Activated naive CD8-positive, alpha-beta T cell treated with anti-CD3 and anti-CD28 coated beads, Interleukin-2, amount 10 ng/mL, durations not matched to agents 7 days and 5 days (primary cell): ENCODE results near the gene NRSN1. TPM values are rescaled to one million over a fixed set of nuclear protein-coding genes. Genes with fewer than 3 reads are reported as not detected.

Source experiments
- ATAC-seq: fragments of 150-1000 bp; cut with Tn5 transposase; one replicate; pipeline ENCODE4 v1.10.0; 2021; ENCODE audit warnings: low read depth, moderate library complexity
- POLR2A ChIA-PET: fragments of 350-600 bp; sonication (Branson Sonifier 250); formaldehyde crosslinking; loops from one replicate; lab custom pipeline; 2021; ENCODE audit warnings: antibody characterized with exemption; lab: Charles Lee
- DNase-seq: peaks from one replicate; pipeline ENCODE4 v3.0.0; 2021
- H3K27ac Mint-ChIP-seq: one replicate; pipeline ENCODE4 v1.8.0; 2022; ENCODE audit warnings: mild to moderate bottlenecking, mixed read lengths
- H3K27me3 Mint-ChIP-seq: one replicate; pipeline ENCODE4 v1.8.0; 2022; ENCODE audit warnings: mild to moderate bottlenecking, moderate library complexity, mixed read lengths
- H3K36me3 Mint-ChIP-seq: one replicate; pipeline ENCODE4 v1.8.0; 2021; ENCODE audit warnings: mild to moderate bottlenecking, mixed read lengths
- H3K4me1 Mint-ChIP-seq: one replicate; pipeline ENCODE4 v1.8.0; 2021; ENCODE audit warnings: mixed read lengths
- H3K4me3 Mint-ChIP-seq: one replicate; pipeline ENCODE4 v1.8.0; 2022; ENCODE audit warnings: mild to moderate bottlenecking, moderate library complexity, mixed read lengths
- H3K9me3 Mint-ChIP-seq: one replicate; pipeline ENCODE4 v1.8.0; 2021; ENCODE audit warnings: mixed read lengths
- total RNA-seq, 2 experiments: library from RNA; stranded (reverse); gene quantifications; one replicate each; pipeline ENCODE4 v1.2.3, GENCODE V29; 2021

The NRSN1 gene
- total RNA-seq, 2 experiments from 2014 or later = not detected

DNA sequence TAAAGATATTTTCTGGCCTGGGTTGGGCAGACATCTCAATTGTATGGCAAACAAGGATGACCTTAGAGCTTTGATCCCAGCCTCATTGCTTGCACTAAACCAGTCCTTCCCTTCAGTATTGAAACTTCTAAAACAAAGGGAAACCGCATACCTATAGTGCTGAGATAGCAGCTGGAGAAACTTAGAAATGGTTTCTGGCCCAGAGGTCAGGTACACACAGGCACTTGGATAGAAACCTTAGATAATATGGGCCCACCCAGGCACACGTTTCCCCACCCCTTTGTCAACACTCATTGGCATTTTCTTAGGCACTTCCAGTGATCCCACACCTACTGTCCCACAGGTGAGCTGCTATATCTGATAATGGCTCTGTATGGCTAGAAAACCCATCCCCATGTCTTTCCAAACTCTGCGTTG, 22.1 kb downstream of the NRSN1 start:
- POLR2A ChIA-PET = no interaction called here
- H3K36me3 Mint-ChIP-seq = no peaks in the 10 kb centered on the region
- H3K27me3 Mint-ChIP-seq = no peaks in the 10 kb centered on the region

DNA sequence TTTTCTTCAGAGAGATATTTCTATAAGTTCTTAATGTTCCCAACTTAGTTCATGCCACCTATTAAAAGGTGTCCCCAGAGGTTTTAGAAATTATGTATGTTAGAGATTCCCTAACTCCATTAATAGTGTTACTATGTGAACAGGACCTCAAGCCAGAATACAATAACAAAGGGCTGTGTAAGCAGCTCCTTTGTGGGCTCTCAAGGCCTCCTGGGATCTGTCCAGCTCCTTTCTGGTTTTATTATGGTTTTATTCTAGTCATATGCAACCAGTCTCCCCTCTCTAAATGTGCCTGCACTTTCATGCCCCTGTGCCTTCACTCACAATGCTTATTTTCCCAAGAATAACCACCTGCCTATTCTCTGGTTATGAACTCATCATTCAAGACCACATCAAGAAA, 22.7 kb downstream of the NRSN1 start:
- Mint-ChIP-seq H3K4me3 (no peak overlapping the region), H3K4me1 (no peaks in the 10 kb centered on the region), H3K36me3 (no peaks in the 10 kb centered on the region), H3K27ac (no peak overlapping the region), H3K9me3 (no peaks in the 10 kb centered on the region), H3K27me3 (no peaks in the 10 kb centered on the region)
- POLR2A ChIA-PET = no interaction called here
- ATAC-seq = no peak
- no peak for DNase-seq

More for the DNA sequence above, 22.1 kb downstream of the NRSN1 start:
- Mint-ChIP-seq H3K4me3 (no peak overlapping the region), H3K27ac (no peak overlapping the region), H3K4me1 (no peaks in the 10 kb centered on the region), H3K9me3 (no peaks in the 10 kb centered on the region)
- DNase-seq = no peak
- no peak for ATAC-seq

DNA sequence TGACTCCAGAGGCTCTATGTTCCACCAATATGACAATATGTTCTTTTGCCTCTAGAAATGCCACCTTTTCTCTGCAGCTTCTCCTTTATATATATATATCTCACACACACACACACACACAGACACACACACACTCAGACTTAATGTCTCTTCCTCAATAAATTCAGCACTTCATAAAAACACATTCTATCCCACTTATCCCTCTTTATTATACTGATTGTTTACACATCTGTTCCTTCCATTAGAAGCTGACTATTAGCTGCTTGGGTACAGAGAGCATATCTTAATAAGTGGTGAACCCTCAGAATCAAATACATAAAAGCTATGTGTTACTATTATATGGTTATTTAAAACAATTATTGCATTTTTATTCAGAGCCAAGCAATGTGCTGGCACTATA, 23.3 kb downstream of the NRSN1 start:
- DNase-seq = no peak
- no peak overlapping the region for H3K27ac Mint-ChIP-seq
- no peaks in the 10 kb centered on the region for H3K4me1 Mint-ChIP-seq
- no peak for ATAC-seq
- H3K36me3 Mint-ChIP-seq = no peaks in the 10 kb centered on the region
- POLR2A ChIA-PET = no interaction called here
- H3K9me3 Mint-ChIP-seq = no peaks in the 10 kb centered on the region
- H3K4me3 Mint-ChIP-seq = no peak overlapping the region
- H3K27me3 Mint-ChIP-seq = no peaks in the 10 kb centered on the region

DNA sequence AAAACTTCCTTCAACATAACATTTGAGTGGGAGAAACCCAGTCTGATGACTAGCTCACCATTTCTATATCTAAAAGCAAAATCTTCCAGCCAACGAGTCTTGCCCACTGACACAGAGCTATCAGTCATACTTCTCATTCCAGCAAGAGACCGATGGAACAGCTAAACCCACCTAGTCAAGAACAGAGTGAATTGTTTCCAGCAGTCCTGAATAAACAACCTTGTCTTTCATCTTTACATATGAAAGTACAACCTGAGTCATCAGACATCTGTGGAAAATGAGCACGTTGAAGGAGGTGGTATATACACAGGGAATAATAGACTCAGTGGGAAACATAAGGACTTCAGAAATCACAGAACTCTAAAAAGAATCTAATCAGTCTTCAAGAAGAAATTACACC, 23.8 kb downstream of the NRSN1 start:
- no peaks in the 10 kb centered on the region for H3K36me3 Mint-ChIP-seq
- no peaks in the 10 kb centered on the region for H3K9me3 Mint-ChIP-seq
- ATAC-seq = no peak
- H3K27me3 Mint-ChIP-seq = no peaks in the 10 kb centered on the region
- no peak overlapping the region for H3K4me3 Mint-ChIP-seq
- POLR2A ChIA-PET = no interaction called here
- no peak overlapping the region for H3K27ac Mint-ChIP-seq
- no peak for DNase-seq
- no peaks in the 10 kb centered on the region for H3K4me1 Mint-ChIP-seq

DNA sequence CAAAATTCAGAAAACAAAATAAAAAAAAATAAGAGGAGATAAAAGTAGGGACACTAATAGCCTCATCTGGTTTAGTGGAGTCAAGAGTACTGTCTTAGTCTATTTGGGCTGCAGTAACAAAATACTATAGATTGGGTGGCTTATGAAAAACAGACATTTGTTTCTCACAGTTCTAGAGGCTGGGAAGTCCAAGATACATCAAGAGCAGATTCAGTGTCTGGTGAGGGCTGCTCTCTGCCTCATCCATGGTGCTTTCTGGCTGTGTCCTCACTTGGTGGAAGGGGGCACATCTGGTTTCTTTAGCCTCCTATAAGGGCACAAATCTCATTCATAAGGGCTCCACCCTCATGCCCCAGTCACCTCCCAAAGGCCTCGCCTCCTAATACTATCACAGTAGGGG, 26.0 kb downstream of the NRSN1 start:
- Mint-ChIP-seq H3K9me3 (no peaks in the 10 kb centered on the region), H3K27me3 (no peaks in the 10 kb centered on the region), H3K27ac (no peak overlapping the region), H3K4me1 (no peaks in the 10 kb centered on the region), H3K4me3 (no peak overlapping the region), H3K36me3 (no peaks in the 10 kb centered on the region)
- DNase-seq = no peak
- ATAC-seq = no peak
- POLR2A ChIA-PET = no interaction called here

DNA sequence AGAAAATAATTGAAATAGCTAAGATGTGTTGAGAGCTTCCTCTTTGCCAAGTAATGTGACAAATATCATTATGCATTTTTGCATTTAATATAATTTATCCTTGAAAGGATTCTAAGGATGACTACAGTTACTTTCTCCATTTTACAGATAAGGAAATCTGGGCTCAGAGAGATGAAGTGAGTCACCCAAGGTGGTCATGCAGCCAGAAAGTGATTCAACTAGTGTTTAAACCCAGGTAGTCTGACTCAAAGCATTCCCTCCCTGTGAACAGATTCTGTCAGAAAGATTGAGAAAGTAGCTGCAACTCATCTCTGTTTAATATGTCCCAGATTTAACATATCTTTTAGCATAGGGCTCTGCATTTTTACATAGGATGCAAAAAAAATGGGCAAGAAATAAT, 28.1 kb downstream of the NRSN1 start:
- no peaks in the 10 kb centered on the region for H3K27me3 Mint-ChIP-seq
- POLR2A ChIA-PET = no interaction called here
- no peak overlapping the region for H3K4me3 Mint-ChIP-seq
- H3K27ac Mint-ChIP-seq = no peak overlapping the region
- no peaks in the 10 kb centered on the region for H3K36me3 Mint-ChIP-seq
- ATAC-seq = no peak
- H3K9me3 Mint-ChIP-seq = no peaks in the 10 kb centered on the region
- H3K4me1 Mint-ChIP-seq = no peaks in the 10 kb centered on the region
- no peak for DNase-seq

DNA sequence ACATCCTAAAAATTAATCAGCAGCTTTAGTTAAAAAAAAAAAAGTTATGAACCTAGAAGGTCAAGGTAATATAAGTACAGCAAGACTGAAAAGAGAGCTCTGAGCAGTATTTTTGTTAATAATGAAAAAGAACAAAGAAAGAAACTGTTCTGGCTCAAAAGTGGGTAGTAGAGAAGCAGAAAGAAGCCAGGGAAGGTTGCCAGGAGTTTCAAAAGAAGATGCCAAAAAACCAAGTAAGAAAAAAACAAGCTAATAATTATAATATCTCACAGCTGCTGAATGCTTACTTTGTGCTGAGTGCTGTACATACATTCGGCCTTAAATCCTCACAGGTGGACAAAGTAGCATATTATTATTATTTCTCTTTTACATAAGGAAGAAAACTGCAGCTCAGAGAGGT, 31.9 kb downstream of the NRSN1 start:
- DNase-seq = no peak
- Mint-ChIP-seq H3K4me3 (no peak overlapping the region), H3K36me3 (no peaks in the 10 kb centered on the region), H3K27ac (no peak overlapping the region), H3K4me1 (no peaks in the 10 kb centered on the region), H3K9me3 (no peaks in the 10 kb centered on the region), H3K27me3 (no peaks in the 10 kb centered on the region)
- ATAC-seq = no peak
- POLR2A ChIA-PET = no interaction called here

DNA sequence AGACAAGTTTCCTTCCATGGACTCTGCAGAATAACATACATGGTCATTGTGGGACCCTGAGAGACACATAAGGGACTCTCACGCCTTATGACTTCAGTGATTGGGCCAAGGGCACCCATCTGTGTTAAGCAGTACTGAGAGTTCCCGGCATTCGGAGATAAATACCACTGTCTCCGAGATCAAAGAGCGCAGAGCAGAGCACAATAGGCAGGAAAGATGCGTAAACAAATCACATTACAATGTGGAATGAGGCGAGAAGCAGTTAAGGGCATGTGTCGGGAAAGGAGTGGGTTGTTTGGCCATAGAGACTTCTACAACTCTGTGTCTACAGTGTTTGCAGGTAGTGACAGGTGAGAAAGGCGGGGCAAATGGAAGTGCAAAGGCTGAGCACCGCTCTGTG, 57.6 kb downstream of the NRSN1 start:
- H3K4me1 Mint-ChIP-seq = no peaks in the 10 kb centered on the region
- H3K9me3 Mint-ChIP-seq = no peaks in the 10 kb centered on the region
- DNase-seq = no peak
- no peak overlapping the region for H3K4me3 Mint-ChIP-seq
- no peak overlapping the region for H3K27ac Mint-ChIP-seq
- POLR2A ChIA-PET = no interaction called here
- ATAC-seq = no peak
- H3K36me3 Mint-ChIP-seq = no peaks in the 10 kb centered on the region
- H3K27me3 Mint-ChIP-seq = peaks cover 2% of the 10 kb centered on the region

DNA sequence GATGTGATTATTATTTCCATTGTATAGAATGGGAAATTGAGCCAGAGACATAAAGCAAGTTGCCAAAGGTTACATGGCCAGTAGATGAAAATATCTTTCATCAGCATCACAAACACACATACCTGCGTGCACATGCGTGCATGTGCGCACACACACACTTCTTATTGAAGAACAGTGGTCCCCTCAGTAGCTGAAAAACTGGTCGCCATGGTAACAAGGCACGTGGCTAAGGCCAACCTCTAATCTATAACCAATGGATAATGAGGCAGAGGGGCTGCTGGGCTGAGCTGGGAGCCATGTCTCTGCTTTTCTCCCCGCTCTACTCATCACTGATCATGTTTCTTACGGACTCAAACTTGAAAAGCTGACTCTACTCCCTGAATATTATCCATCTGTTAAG, 60.3 kb downstream of the NRSN1 start:
- H3K36me3 Mint-ChIP-seq = no peaks in the 10 kb centered on the region
- no peaks in the 10 kb centered on the region for H3K4me1 Mint-ChIP-seq
- H3K9me3 Mint-ChIP-seq = no peaks in the 10 kb centered on the region
- no peak for DNase-seq
- no peak overlapping the region for H3K4me3 Mint-ChIP-seq
- no peak overlapping the region for H3K27ac Mint-ChIP-seq
- H3K27me3 Mint-ChIP-seq = peaks cover 4% of the 10 kb centered on the region
- POLR2A ChIA-PET = no interaction called here
- ATAC-seq = no peak

DNA sequence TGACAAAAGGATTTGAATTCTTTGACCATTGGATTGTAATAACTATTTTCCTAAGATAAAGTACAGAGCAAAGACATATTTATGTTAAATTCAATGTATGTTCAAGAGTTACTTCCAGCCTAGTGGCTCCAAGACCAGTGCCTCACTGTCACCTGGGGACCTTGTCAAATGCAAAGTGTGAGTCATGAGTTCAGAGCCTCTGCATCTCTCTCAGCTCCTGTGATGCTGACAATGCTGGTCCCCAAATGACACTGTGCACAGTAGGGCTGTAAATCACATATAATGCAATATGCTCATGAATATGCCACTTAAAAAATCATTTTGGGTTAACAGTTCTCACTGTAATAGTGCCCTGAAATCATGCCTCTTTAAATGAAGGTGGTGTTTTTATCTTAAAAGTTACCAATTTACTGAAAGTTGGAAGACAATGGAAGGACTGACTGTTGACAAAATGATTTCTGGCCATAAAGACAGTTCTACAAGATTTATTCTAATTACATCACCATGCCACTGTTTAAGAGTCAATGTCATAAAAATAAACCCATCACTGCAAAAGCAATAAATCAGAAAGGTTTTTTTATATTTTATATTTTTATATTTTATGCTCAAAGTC, 62.1 kb downstream of the NRSN1 start:
- peaks cover 8% of the 10 kb centered on the region for H3K27me3 Mint-ChIP-seq
- POLR2A ChIA-PET = no interaction called here
- no peak overlapping the region for H3K27ac Mint-ChIP-seq
- H3K4me3 Mint-ChIP-seq = no peak overlapping the region
- H3K4me1 Mint-ChIP-seq = no peaks in the 10 kb centered on the region
- H3K9me3 Mint-ChIP-seq = no peaks in the 10 kb centered on the region
- DNase-seq (no peak), ATAC-seq (no peak)
- no peaks in the 10 kb centered on the region for H3K36me3 Mint-ChIP-seq

DNA sequence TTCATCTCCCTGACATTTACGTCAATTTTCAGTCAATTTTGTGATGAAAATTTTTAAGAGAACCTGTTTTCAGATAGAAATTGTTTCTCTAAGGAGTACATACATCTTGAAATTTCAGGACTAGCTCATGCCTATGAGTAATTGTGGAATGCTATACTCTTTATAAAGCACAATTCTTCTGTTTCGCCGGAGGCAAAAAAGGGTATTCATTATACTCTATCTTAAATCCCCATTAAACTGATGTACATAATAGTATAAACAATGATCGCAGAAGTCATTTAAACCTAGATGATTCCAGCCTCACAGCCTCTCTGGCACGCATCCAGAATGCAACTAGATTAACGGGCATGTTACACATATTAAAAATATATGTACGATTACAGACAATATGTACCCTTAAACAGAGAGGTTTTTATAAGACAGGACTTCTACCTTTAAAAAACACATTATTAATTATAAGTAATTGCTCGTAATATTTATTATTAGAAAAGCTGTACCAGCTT, 62.6 kb downstream of the NRSN1 start:
- DNase-seq (no peak), ATAC-seq (no peak)
- no peaks in the 10 kb centered on the region for H3K36me3 Mint-ChIP-seq
- POLR2A ChIA-PET = no interaction called here
- H3K27me3 Mint-ChIP-seq = peaks cover 8% of the 10 kb centered on the region
- no peaks in the 10 kb centered on the region for H3K4me1 Mint-ChIP-seq
- no peaks in the 10 kb centered on the region for H3K9me3 Mint-ChIP-seq
- H3K27ac Mint-ChIP-seq = no peak overlapping the region
- H3K4me3 Mint-ChIP-seq = no peak overlapping the region

DNA sequence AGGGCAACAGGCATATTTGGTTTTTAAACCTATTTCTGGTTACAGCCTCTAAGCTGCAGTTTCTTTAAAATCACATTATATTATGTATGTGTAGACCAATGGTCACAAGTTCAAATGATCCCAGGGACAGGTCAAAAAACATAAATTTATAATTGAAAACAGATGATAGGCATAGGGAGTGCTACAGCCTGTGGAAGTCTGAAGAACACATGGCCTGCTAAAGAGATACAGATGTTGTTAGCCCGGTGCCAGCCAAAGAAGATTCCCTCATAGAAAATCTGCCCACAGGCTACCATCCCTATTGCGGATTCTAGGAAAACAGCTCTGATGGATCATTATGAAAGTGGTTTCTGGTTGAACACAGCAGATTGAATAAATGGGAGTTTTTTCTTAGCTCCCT, 65.3 kb downstream of the NRSN1 start:
- no peak overlapping the region for H3K4me3 Mint-ChIP-seq
- H3K9me3 Mint-ChIP-seq = no peaks in the 10 kb centered on the region
- H3K36me3 Mint-ChIP-seq = no peaks in the 10 kb centered on the region
- no peak overlapping the region for H3K27ac Mint-ChIP-seq
- no peaks in the 10 kb centered on the region for H3K4me1 Mint-ChIP-seq
- POLR2A ChIA-PET = no interaction called here
- H3K27me3 Mint-ChIP-seq = peaks cover 10% of the 10 kb centered on the region
- no peak for ATAC-seq
- DNase-seq = no peak

DNA sequence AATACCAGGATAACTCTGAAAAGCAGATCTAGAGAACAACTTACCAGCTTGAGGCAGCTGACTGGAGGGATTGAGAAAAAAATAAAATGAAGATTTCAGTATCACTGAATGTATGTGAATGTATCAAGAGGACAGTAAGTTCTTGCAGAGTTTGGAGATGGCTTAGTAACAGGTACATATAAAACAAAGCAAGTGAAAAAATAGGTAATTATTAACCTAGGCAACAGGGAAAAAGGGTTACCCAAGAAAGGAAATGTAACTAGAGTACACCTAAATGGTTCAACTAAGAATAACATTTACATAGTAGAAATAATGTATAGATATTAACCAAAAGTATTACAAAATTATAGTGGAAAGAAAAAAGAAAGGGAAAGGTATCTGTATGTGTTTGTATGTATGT, 67.3 kb downstream of the NRSN1 start:
- Mint-ChIP-seq H3K4me1 (no peaks in the 10 kb centered on the region), H3K9me3 (no peaks in the 10 kb centered on the region)

DNA sequence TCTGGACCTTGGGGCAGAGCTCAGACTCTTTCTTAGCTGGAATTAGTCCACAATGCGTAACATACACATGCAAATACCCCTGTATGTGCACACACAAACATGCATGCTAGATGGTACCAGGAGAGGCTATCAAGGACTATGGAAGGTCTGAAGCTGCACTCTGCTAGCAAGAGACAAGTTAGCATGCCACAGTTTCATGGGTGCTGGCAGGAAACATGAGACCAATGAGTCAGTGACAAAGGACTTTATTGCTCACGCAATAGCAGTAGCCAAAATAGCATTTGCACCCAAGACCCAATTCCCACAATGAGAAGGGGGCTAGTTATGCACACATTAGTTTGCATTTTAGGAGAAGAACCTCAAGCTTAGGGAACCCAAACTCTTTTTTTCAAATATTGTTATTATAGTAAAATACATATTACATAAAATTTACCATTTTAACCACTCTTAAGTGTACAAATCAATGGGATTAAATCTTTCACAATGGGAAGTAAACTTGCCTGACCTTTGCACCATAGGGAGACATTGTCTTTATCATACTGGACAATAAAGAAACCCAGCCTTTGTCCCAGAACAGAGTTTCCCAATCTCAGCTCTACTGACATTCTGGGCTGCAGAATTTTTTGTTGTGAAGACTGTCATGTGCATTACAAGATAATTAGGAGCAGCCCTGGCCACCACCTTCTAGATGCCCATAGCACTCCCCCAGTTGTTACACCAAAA, 69.1 kb downstream of the NRSN1 start:
- no peak for DNase-seq
- Mint-ChIP-seq H3K9me3 (no peaks in the 10 kb centered on the region), H3K4me1 (no peaks in the 10 kb centered on the region), H3K27me3 (peaks cover 9% of the 10 kb centered on the region), H3K4me3 (no peak overlapping the region), H3K36me3 (no peaks in the 10 kb centered on the region), H3K27ac (no peak overlapping the region)
- POLR2A ChIA-PET = no interaction called here
- no peak for ATAC-seq

More for the DNA sequence above, 67.3 kb downstream of the NRSN1 start:
- POLR2A ChIA-PET = no interaction called here
- Mint-ChIP-seq H3K27ac (no peak overlapping the region), H3K36me3 (no peaks in the 10 kb centered on the region), H3K27me3 (peaks cover 10% of the 10 kb centered on the region), H3K4me3 (no peak overlapping the region)
- ATAC-seq = no peak
- DNase-seq = no peak
